Caki2 (cell line): Measurements from ENCODE around the gene SLC30A10. TPM values are rescaled to one million over a fixed set of nuclear protein-coding genes. Genes with fewer than 3 reads are reported as not detected.
"Not testable (repeated sequence)": the region's sequence is repeated elsewhere in the genome, so short reads cannot be mapped to it uniquely, and the experiment has no call there.

Experiments
- DNase-seq: peaks from one replicate; pipeline ENCODE4 v3.0.0-alpha.2; 2015; ENCODE audit warnings: low read depth
- in situ Hi-C: cut with HindIII; loops from 2 replicates; pipeline ENCODE4 v1.10.0; 2016; ENCODE audit warnings: low sequenced_read_pairs, low pct_unique_long_range_greater_than_20kb, mixed read lengths
- total RNA-seq: library from RNA; depleted of rRNA; stranded (reverse); fragments of >200 nt; shearing (Covaris generic); gene quantifications from 2 replicates; pipeline ENCODE4 v1.2.3, GENCODE V29; 2014; ENCODE audit warnings: low replicate concordance; rRNA removed

Gene SLC30A10
- not detected in 2 replicates for total RNA-seq

GRCh38 chr1:219927956-219928790, at the start of gene SLC30A10:
Gene SLC30A10, minus strand, starts transcription at chr1:219928557. Its CDS starts 117 bp downstream, at chr1:219928440.
- in situ Hi-C loops = no loop called here
- no peak for DNase-seq

- no peak for DNase-seq
- in situ Hi-C loops = no loop called here
Measured at GRCh38 chr1:219973213-219973612, 44.9 kb upstream of the SLC30A10 start.

DNA sequence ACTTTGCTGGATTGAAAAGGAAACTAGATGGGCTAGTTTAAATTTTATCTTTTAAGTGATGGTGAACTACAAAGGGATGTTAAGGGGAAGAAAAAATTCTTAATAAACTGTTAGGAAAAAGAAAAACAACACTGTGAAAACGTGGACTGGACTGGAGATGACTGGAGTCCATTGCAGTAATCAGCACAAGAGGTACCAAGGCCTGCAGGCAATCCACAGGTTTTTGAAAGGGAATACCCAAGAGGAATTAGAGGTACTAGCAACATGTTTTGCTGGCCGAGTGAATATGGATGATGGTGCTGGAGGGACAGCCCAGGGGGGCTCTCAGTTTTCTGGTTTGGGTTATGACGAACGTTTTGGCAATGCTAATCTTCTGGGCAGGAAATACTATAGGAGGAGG, 39.0 kb upstream of the SLC30A10 start:
- DNase-seq = no peak
- in situ Hi-C loops = no loop called here

- in situ Hi-C loops = no loop called here
Measured at GRCh38 chr1:219966071-219966349, 37.7 kb upstream of the SLC30A10 start.

DNA sequence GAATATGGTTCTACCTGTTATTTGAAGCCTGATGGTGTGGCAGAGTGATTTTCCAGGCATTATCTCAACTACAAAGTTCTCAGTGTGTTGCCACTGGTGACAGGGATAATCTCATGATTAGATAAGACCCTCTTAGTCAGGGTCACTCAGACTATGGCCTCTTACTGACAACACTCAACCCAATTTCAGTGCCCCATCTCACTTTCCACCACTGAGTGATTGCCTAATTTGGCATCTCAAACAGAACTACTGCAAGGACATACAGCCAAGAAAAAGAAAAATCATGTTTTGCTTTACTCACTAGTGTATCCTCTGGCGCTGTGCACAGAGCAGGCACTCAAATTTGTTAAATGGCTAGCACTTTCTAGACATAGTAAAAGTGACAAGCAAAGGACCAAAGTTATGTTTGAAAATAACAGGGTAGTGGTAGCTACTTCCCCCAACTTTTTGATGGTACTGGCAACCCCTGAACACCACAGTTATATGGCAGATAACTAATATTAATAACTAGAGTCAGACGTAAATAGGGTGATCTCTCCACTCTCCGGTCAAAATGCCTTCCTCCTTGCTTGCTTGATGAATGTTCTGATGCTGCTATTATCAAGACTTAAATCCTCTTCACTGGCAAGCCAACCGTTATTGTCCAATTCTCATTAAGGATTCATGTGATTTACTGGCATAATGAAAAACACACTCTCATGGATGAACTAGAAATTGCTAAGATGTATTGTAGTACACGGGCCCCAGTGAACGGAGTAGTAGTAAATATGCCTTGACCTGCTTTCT, 37.1 kb upstream of the SLC30A10 start:
- in situ Hi-C loops = no loop called here
- no peak for DNase-seq

More at GRCh38 chr1:219966071-219966349, 37.7 kb upstream of the SLC30A10 start:
- DNase-seq = no peak

GRCh38 chr1:219963432-219963831, 35.1 kb upstream of the SLC30A10 start:
- in situ Hi-C loops = no loop called here
- DNase-seq = no peak

DNA sequence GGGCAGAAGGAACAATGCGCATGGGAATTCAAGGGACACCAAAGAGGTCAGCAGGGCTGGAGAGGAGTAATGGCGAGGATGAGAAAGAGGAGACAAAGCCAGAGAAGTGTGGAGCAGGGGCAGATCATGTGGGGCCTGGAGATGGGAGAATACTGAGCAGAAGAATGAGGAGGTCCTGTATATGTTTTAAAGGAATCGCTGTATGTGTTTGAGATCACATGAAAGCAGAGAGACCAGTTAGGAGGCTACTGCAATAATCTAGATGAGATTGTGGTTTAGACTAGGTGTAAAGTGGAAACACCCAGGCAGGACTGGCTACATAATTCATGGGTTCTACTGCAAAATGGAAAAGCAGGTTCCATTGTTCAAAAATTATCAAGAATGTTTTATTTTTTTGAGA, 33.3 kb upstream of the SLC30A10 start:
- in situ Hi-C loops = no loop called here
- DNase-seq = no peak

DNA sequence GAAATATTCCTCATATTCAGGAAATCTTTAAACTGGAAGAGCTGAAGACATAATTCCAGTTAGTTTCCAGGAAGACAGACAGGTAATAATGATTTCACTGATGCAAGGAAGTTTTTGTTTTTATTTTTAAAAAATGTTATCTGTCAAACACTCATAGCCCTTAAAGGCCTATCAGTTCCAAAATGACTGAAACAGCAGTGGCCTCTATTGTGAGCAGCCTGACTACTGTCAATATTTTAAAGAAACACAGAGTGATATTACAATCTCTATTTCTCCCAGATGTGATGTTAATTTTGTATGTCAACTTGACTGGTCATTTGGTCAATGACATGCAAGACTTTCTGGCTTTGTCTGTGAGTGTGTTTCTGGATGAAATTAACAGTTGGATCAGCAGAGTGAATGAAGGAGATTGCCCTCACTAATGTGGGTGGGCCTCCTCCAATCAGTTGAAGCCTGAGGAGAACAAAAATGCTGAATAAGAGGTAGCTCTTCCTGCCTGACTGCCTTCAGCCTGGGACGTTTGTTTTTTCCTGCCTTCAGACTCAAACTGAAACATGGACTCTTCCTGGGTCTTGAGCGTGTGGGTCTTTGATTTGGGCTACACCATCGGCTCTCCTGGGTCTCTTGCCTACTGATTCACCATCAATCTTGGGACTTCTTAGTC, 31.3 kb upstream of the SLC30A10 start:
- in situ Hi-C loops = no loop called here
- DNase-seq = no peak

DNA sequence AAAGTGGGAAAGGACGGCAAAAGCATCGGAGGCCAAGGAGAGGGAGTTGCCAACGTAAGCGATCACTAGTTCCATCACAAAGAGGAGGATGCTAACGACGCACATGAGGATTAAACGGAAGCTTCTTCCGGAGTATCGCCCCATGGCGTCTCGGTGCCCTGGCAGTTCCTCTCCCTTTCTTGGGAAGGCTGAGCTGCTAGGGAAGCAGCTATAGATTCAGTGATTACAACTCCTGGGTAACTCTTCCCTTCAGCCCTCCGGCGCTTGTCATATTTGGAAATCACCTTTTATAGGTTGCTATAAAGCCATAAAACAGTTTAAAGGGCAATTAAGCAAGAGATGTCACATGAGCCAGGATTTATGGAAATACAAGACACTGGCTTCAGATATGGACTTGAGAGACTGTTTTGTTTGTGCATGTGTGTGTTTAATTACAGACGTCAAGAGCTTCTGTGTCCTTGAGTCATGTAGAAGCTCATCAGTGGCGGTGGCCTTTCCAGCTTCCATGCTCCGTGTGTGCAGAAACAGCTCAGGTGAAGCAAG, 30.6 kb upstream of the SLC30A10 start:
- in situ Hi-C loops = no loop called here
- DNase-seq = no peak

DNA sequence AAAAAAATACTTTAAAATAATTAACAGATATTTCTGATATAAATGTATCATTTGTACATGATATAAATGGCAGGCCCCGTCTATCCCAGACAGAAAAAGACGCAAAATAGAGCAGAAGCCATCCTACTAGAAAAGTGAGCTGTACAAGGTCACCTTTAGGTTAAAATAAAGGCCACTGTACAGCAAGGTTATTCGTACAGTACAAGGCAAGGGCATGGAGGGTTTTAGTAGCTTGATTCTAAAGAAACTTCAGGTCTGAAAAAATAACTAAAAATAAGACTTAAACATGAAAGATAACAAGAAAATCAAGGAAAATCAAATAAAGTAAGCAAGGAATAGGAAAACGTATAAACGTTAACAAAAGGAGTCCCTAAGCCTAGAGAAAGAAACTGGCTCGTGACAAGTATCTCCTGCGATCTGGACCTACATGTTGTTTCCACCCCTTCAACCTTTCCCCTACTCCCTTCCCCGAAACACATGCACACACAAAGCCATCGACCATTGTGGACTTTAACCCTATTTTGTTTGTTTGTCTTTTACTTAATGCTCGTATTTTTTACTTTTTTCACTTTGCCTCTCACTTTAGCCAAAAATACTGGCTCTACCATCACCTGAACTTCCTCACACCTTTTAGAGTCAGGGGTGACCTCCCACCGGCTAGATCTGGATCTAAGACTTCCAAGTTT, 26.5 kb upstream of the SLC30A10 start:
- no peak for DNase-seq
- in situ Hi-C loops = no loop called here

DNA sequence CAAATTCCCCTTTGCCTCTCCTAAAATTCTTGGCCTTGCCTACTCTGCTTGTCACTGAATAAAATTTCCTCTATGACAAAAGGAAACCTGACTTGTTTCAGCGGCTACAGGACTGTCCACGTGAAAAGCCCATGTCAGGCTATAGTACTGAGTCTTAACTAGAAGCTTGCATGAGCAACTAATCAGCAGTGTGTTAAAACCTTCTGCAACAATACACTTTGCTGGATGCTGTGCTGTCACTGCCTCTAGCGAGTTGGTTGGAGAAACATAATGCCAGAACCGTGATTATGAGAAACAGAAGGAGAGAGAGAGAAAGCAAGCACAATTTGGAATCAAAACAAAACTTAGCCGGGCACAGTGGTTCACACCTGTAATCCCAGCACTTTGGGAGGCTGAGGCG, 25.7 kb upstream of the SLC30A10 start:
- DNase-seq = no peak
- in situ Hi-C loops = no loop called here

DNA sequence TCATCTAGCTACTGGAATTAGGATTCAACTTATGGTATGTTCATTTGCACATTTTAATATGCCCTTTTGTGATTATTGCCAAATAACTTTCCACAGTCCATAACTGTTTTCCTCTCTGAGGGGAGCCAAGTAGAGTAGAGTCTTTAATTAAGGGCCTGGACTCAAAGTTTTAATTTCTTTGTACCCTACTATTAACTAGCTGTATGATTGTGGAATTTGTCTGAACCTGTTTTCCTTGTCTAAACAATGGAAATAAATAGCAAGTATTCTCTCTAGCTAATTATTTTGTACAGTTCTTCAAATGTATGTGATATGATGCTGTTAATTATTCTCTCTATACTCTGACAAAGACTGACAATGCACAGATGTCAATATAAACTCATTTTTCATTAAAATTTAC, 24.0 kb upstream of the SLC30A10 start:
- DNase-seq = no peak
- in situ Hi-C loops = no loop called here

DNA sequence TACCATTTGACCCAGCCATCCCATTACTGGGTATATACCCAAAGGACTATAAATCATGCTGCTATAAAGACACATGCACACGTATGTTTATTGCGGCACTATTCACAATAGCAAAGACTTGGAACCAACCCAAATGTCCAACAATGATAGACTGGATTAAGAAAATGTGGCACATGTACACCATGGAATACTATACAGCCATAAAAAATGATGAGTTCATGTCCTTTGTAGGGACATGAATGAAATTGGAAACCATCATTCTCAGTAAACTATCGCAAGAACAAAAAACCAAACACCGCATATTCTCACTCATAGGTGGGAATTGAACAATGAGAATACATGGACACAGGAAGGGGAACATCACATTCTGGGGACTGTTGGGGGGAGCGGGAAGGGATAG, 20.9 kb upstream of the SLC30A10 start:
- in situ Hi-C loops, DNase-seq: not testable (repeated sequence)

DNA sequence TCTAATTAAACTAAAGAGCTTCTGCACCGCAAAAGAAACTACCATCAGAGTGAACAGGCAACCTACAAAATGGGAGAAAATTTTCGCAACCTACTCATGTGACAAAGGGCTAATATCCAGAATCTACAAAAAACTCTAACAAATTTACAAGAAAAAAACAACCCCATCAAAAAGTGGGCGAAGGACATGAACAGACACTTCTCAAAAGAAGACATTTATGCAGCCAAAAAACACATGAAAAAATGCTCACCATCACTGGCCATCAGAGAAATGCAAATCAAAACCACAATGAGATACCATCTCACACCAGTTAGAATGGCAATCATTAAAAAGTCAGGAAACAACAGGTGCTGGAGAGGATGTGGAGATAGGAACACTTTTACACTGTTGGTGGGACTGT, 20.4 kb upstream of the SLC30A10 start:
- DNase-seq, in situ Hi-C loops: not testable (repeated sequence)

GRCh38 chr1:219945795-219946194, 17.4 kb upstream of the SLC30A10 start:
- in situ Hi-C loops = no loop called here
- DNase-seq = no peak

DNA sequence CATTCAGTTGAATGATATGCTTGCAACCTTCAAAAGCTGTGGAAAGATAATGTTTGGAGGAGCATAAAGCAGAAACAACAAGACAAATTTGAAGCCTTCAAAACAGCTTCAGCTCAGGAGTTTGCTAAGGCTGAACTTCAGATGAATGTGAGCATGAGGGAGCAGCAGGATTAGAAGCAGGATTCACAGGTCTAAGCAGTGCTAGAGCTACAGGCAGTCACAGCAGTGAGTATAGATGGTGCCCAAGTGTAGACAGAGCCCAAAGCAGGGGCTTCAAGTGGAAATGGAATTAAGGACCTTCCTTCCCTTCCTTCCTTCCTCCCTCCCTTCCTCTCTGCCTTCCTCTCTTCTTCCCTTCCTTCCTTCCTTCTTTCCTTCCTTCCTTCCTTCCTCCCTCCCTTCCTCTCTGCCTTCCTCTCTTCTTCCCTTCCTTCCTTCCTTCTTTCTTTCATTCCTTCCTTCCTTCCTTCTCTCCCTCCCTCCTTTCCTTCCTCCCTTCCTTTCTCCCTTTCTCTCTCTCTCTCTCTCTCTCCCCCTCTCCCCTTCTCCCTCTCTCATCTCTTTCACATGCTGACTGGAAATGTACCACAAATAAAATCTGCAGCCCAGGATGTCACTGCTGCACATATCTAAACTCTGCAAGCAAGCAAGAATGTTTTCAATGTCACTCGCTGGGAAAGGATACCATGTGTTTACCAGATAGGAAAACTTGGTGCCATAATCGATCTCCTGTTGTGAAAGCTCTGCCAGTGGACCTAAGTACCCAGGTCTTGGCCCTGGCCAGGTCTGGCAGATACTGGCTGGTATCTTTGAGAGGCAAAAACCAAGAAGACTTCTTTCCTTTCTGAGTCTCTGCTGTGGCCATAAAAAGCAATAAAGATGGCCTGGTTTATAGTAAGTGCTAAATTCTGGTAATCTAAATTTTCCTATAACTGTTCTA, 13.1 kb upstream of the SLC30A10 start:
- no peak for DNase-seq
- in situ Hi-C loops = no loop called here

- no peak for DNase-seq
- in situ Hi-C loops = no loop called here
Measured at GRCh38 chr1:219940707-219941106, 12.3 kb upstream of the SLC30A10 start.
